GM13976 (cell line): ENCODE data around the gene PITPNM1.
A peak's percentile ranks its signal among the peaks of the same experiment; 100 is the strongest.

ENCODE experiments used
- DNase-seq: peaks from one replicate; pipeline ENCODE4 v3.0.0; 2012; ENCODE audit warnings: low spot score
- in situ Hi-C: fragments of 300-500 bp; cut with MboI; formaldehyde crosslinking; loops from one replicate; pipeline ENCODE4 v1.12.0; 2022; ENCODE audit warnings: low sequenced_read_pairs, mixed read lengths, inconsistent platforms; ENCODE audit not compliant: unreplicated experiment
- TF ChIP-seq, protein P1 (sequence below): IDR thresholded peaks from 2 replicates; pipeline ENCODE4 v1.5.1; 2012; ENCODE audit warnings: borderline replicate concordance, mild to moderate bottlenecking; ENCODE audit not compliant: insufficient read depth; ENCODE audit errors: extremely low read depth, missing control alignments, control extremely low read depth

The PITPNM1 gene

DNA sequence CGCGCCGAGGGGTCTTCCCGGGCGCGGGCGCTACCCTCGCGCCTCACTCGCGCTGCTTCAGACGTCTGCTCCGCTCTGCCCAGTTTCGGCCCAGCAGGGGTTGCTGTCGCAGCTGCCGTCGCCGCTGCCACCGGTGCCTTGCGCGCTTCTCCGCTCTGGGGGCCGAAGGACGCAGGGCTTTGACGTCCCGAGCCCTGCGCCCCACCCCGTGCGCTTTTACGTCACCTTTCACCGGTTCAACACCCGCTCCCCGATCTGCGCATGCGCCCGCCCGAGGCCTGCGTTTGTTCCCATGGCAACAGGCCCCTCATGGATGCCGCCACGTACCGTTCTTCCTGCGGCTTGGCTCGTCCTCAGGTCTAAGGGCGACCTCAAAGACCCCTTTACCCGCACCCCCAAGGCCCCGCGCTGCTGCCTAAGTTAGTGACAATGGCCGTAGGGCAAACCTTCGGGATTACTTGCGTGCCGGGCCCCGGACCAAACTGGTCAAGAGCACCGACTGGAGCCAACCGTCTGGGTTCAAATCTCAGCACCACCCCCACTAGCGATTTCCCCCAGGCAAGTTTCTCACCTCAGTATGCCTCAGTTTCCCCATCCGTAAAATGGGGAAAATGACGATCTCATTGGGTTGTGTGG is 3.4 kb upstream of the PITPNM1 start:
- DNase-seq = peak; percentile 99
- TF ChIP-seq, protein P1, sequence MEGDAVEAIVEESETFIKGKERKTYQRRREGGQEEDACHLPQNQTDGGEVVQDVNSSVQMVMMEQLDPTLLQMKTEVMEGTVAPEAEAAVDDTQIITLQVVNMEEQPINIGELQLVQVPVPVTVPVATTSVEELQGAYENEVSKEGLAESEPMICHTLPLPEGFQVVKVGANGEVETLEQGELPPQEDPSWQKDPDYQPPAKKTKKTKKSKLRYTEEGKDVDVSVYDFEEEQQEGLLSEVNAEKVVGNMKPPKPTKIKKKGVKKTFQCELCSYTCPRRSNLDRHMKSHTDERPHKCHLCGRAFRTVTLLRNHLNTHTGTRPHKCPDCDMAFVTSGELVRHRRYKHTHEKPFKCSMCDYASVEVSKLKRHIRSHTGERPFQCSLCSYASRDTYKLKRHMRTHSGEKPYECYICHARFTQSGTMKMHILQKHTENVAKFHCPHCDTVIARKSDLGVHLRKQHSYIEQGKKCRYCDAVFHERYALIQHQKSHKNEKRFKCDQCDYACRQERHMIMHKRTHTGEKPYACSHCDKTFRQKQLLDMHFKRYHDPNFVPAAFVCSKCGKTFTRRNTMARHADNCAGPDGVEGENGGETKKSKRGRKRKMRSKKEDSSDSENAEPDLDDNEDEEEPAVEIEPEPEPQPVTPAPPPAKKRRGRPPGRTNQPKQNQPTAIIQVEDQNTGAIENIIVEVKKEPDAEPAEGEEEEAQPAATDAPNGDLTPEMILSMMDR = no peak
- in situ Hi-C loops = loop anchor here (10.0 kb wide), 1 partner anchor 124 kb away; no protein-coding TSS in a partner anchor

DNA sequence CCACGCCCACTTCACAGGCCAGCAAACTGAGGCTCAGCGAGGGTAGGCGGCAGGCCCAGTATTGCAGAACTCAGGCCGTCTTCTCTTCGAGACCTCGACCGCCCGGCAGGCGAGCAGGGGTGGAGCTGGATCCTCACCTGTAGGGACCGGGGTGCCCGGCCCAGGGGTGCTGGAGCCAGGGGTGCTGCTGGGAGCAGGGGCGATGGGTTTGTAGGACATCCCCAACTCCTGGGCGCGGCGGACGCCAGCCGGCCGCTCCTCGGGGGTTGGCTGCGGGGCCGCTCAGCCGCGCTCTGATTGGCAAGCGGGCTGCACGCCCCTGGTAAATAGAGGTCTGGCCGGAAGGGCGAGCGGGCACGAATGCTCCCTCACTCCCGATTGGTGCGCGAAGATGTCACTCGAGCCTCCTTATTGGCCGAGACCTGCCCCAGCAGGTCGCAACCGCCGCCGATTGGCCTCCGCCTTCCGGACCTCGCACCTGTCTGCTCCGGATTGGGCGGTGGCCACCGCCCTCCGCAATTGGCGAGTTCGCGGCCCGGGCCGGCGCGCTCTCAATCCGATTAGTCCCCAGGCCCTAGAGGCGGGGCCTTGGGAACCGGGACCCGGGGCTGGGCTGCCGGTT is 2.8 kb upstream of the PITPNM1 start, which contains the start of gene CDK2AP2:
Gene CDK2AP2 (minus strand): TSS at position 299 of the 622 bp plus-strand sequence. CDS start 80 bp downstream, at position 219.
- in situ Hi-C loops = loop anchor here (10.0 kb wide), 1 partner anchor 123 kb away; no protein-coding TSS in a partner anchor
- TF ChIP-seq, protein P1 = no peak
- DNase-seq = peak; percentile 99

DNA sequence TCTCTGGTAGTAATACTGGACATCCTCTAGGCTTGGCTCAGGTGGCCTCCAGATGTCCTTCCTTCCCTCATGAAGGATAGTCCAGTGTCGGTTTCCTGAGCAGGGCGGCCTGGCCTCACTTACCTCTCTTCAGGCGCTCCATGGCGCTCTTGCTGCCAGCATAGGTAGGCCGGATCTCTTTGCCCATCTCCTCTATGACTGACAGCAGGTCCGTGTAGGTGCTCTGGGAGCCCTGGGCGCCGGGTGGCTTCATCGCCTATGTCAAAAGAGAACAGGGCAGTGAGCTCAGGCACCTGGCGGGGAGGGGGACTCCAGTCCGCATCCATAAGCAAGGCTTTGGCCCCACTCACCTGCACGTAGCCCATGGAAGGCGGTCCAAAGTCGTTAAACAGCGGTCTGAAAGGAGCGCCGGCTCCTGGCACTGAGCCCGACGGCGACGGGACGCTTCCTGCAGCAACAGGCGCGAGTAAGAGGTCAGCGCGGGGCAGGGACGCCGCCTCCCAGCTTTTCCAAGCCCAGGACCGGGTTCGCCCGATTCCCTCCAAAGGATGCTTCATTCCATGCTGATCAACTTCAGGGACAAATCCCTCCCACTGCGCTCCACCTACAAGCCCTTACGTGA is 2.2 kb upstream of the PITPNM1 start:
- in situ Hi-C loops = loop anchor here (10.0 kb wide), 1 partner anchor 123 kb away; no protein-coding TSS in a partner anchor
- DNase-seq = no peak
- TF ChIP-seq, protein P1 = no peak

DNA sequence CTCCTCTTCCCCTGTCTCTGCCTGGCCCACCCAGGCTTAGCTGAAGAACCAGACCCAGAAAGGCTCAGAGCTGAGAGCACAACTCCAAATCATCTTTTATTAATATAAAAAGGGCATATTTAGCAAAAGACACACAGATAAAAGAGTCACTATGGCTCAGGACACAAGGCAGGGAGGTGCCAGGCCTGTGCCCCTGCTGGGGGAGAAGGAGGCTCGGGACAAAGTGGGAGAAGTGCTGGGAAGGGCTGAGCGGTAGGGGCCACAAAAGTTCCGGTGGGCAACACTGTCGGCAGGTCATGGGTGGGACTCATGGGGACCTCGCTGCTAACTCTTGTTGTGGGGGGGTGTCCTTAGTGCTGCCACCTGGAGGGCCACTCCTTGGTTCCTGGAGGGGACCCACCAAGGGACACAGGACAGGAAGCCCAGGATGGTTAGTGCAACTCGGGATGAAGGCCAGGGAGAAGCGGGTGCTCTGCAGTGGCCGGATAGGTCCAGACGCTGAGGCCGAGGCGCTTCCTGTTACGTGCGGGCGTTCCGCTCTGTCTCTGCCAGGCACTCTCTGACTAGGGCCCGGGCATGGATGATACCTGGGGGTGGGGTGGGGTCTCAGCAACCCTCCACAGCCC is 1.4 kb upstream of the PITPNM1 start:
- DNase-seq = no peak
- TF ChIP-seq, protein P1 = no peak
- in situ Hi-C loops = loop anchor here (10.0 kb wide), 1 partner anchor 122 kb away; no protein-coding TSS in a partner anchor

DNA sequence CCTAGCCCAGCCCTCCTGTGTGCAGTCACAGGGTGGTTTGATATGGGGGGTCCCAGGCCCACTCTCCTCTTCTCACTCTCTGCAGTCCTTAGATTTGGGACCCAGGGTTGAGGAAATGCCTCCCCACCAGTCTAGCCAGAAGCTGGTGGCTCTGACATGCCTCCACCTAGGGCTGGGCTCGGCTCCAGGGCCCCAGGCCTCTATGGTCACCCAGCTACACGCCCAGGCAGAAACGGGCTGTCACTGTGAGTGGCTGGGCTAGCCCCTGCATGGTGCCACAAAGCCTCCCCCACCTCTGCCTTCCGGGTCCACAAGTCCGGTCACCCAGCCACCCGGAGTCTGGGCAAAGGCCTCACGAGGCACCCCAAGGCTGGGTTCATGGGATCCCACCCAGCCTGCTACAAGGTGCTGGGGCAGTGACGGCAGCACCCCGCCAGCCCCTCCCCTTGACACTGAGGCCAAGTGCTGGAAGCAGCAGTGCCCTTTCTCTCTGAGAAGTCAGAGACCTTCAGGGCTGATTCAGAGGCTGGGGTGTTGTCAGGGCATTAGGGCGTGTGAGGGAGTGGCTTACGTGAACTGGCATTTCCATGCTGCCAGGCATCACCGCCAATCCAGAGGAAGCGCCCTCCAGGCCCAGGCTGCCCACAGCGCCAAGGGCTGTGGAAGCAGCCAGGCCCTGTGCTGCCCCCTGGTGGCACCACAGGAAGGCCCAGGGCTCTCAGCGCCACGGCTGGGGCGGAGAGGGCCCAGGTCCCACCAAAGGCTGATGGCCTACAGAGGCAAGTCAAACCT is 638 bp upstream of the PITPNM1 start:
- DNase-seq = peak; percentile 85
- in situ Hi-C loops = loop anchor here (10.0 kb wide), 1 partner anchor 121 kb away; no protein-coding TSS in a partner anchor
- TF ChIP-seq, protein P1 = peak; percentile 95
